HEK293 (cell line): ENCODE data around the gene HEXIM1.

Experiments
- CTCF ChIA-PET: fragments of 350-600 bp; formaldehyde crosslinking; extraction: SDS; loops from one replicate; lab custom pipeline; 2021; ENCODE audit warnings: antibody characterized with exemption; lab: Yijun Ruan, JAX
- POLR2A ChIA-PET: fragments of 300-600 bp; formaldehyde crosslinking; extraction: SDS; loops from one replicate; lab custom pipeline; 2020; ENCODE audit warnings: antibody characterized with exemption, inconsistent platforms; lab: Yijun Ruan, JAX
- H3K27ac ChIP-seq: fragments of 200-500 bp; sonication (Bioruptor generic); 2 replicates; pipeline ENCODE4 v1.5.1; 2014; ENCODE audit warnings: low read depth, low read length, control low read depth, inconsistent platforms; ENCODE audit errors: extremely low read depth
- H3K36me3 ChIP-seq, 2 experiments: fragments of 200-500 bp in 1 of 2; sonication (Bioruptor generic) in 1 of 2; 1 replicate in 1 of 2; 2 replicates in 1 of 2; pipeline ENCODE4 v1.5.1; 2014 to 2017; ENCODE audit warnings: inconsistent platforms in 2 of 2, low read length in 2 of 2; ENCODE audit not compliant: control insufficient read depth in 2 of 2, insufficient read depth in 1 of 2
- H3K4me1 ChIP-seq: fragments of 200-500 bp; sonication (Bioruptor generic); 2 replicates; pipeline ENCODE4 v1.5.1; 2014; ENCODE audit warnings: mild to moderate bottlenecking, low read length, inconsistent platforms; ENCODE audit not compliant: control insufficient read depth, insufficient read depth
- H3K4me3 ChIP-seq: 2 replicates; pipeline ENCODE4 v1.5.1; 2011; ENCODE audit warnings: low read depth, mild to moderate bottlenecking, control low read depth, low read length, moderate library complexity
- H3K9me3 ChIP-seq: fragments of 200-500 bp; sonication (Bioruptor generic); 2 replicates; pipeline ENCODE4 v1.5.1; 2014; ENCODE audit warnings: low read depth, low read length, inconsistent platforms; ENCODE audit not compliant: control insufficient read depth, insufficient read depth
- EGR2 ChIP-seq: fragments of 450-650 bp; formaldehyde crosslinking; IDR thresholded peaks from 2 replicates; pipeline ENCODE4 v1.5.1; 2016; ENCODE audit warnings: low read depth, missing biosample characterization, missing genetic modification characterization
- MEIS1 ChIP-seq: sonication (generic); formaldehyde crosslinking; IDR thresholded peaks from 2 replicates; pipeline ENCODE4 v1.8.1; 2022; ENCODE audit warnings: missing genetic modification reagents, mild to moderate bottlenecking, borderline replicate concordance
- SALL2 ChIP-seq: fragments of 450-650 bp; formaldehyde crosslinking; IDR thresholded peaks from 2 replicates; pipeline ENCODE4 v1.5.0; 2017; ENCODE audit warnings: missing biosample characterization, mild to moderate bottlenecking, missing genetic modification characterization, borderline replicate concordance
- ZBTB20 ChIP-seq: fragments of 450-650 bp; formaldehyde crosslinking; IDR thresholded peaks from 2 replicates; pipeline ENCODE4 v1.5.1; 2016; ENCODE audit warnings: missing biosample characterization, missing genetic modification characterization
- ZBTB8A ChIP-seq: fragments of 450-650 bp; formaldehyde crosslinking; IDR thresholded peaks from 2 replicates; pipeline ENCODE4 v1.5.1; 2016; ENCODE audit warnings: missing biosample characterization, missing genetic modification characterization
- ZFP69B ChIP-seq: fragments of 450-650 bp; formaldehyde crosslinking; IDR thresholded peaks from 2 replicates; pipeline ENCODE4 v1.5.1; 2016; ENCODE audit warnings: missing biosample characterization, missing genetic modification characterization
- ZNF148 ChIP-seq: fragments of 450-650 bp; formaldehyde crosslinking; IDR thresholded peaks from 2 replicates; pipeline ENCODE4 v1.5.0; 2017; ENCODE audit warnings: missing biosample characterization, missing genetic modification characterization, borderline replicate concordance
- ZNF2 ChIP-seq: fragments of 450-650 bp; formaldehyde crosslinking; IDR thresholded peaks from 2 replicates; pipeline ENCODE4 v1.5.1; 2016; ENCODE audit warnings: missing biosample characterization, missing genetic modification characterization
- ZNF239 ChIP-seq: fragments of 450-650 bp; formaldehyde crosslinking; IDR thresholded peaks from 2 replicates; pipeline ENCODE4 v1.5.1; 2016; ENCODE audit warnings: missing biosample characterization, missing genetic modification characterization
- ZNF24 ChIP-seq: fragments of 450-650 bp; formaldehyde crosslinking; IDR thresholded peaks from 2 replicates; pipeline ENCODE4 v1.5.1; 2016; ENCODE audit warnings: missing biosample characterization, missing genetic modification characterization
- ZNF335 ChIP-seq: fragments of 450-650 bp; formaldehyde crosslinking; conservative IDR thresholded peaks from 2 replicates; pipeline ENCODE4 v1.5.1; 2016; ENCODE audit warnings: missing biosample characterization, missing genetic modification characterization
- ZNF544 ChIP-seq: fragments of 450-650 bp; formaldehyde crosslinking; IDR thresholded peaks from 2 replicates; pipeline ENCODE4 v1.5.0; 2017; ENCODE audit warnings: missing biosample characterization, missing genetic modification characterization
- ZNF549 ChIP-seq: fragments of 450-650 bp; IDR thresholded peaks from 2 replicates; pipeline ENCODE4 v1.5.1; 2018; ENCODE audit warnings: missing biosample characterization, missing genetic modification characterization, mild to moderate bottlenecking, inconsistent platforms, moderate library complexity
- ZNF621 ChIP-seq: fragments of 450-650 bp; formaldehyde crosslinking; IDR thresholded peaks from 2 replicates; pipeline ENCODE4 v1.5.1; 2017; ENCODE audit warnings: missing biosample characterization, missing genetic modification characterization
- ZNF626 ChIP-seq: fragments of 450-650 bp; sonication (Bioruptor Pico); formaldehyde crosslinking; IDR thresholded peaks from 2 replicates; pipeline ENCODE4 v1.5.1; 2018; ENCODE audit warnings: missing biosample characterization, missing genetic modification characterization, inconsistent platforms
- ZNF629 ChIP-seq: fragments of 450-650 bp; formaldehyde crosslinking; IDR thresholded peaks from 2 replicates; pipeline ENCODE4 v1.5.1; 2017; ENCODE audit warnings: missing biosample characterization, missing genetic modification characterization
- ZSCAN5A ChIP-seq: fragments of 450-650 bp; formaldehyde crosslinking; IDR thresholded peaks from 2 replicates; pipeline ENCODE4 v1.5.1; 2016; ENCODE audit warnings: missing biosample characterization, missing genetic modification characterization

Gene HEXIM1

GRCh38 chr17:45117848-45118646 lies 30.2 kb upstream of the HEXIM1 start (continued):
- TF ChIP-seq ZNF621 (tag by site-specific recombination) (no peak), MEIS1 (no peak), ZBTB8A (tag by site-specific recombination) (no peak), ZNF626 (tag by site-specific recombination) (no peak), ZBTB20 (no peak), ZNF24 (no peak)

GRCh38 chr17:45118691-45119090 lies 29.6 kb upstream of the HEXIM1 start:
- no peaks in the 10 kb centered on the region for H3K9me3 ChIP-seq
- peaks cover 0 to 40% of the 10 kb centered on the region in 2 experiments; a peak in 1 of 3 replicates for H3K36me3 ChIP-seq
- ChIA-PET POLR2A (no interaction called here), CTCF (interaction anchor here (0.6 to 5.9 kb wide), 6 partner anchors 9 to 1159 kb away, joined by 3 to 28 read pairs (median 4); partner anchors contain the start of gene ACBD4)
- no peak overlapping the region for H3K4me3 ChIP-seq
- H3K4me1 ChIP-seq, result no peaks in the 10 kb centered on the region
- no peak for TF ChIP-seq ZSCAN5A (tag by site-specific recombination)
- no peak for TF ChIP-seq SALL2 (tag by site-specific recombination)
- no peak for TF ChIP-seq ZNF2 (tag by site-specific recombination)
- no peak for TF ChIP-seq ZNF148
- H3K27ac ChIP-seq, result no peak overlapping the region

GRCh38 chr17:45119964-45120363 lies 28.3 kb upstream of the HEXIM1 start:
- ChIA-PET CTCF (interaction anchor here (1.1 to 5.9 kb wide), 3 partner anchors 11 to 21 kb away, joined by 3 to 28 read pairs (median 3); partner anchors contain the start of gene ACBD4), POLR2A (no interaction called here)
- Histone ChIP-seq H3K4me1 (peaks cover 5% of the 10 kb centered on the region; the same call in 1 of the 2 replicates), H3K36me3 (peaks cover 0 to 33% of the 10 kb centered on the region in 2 experiments; a peak in 1 of 3 replicates), H3K4me3 (no peak overlapping the region), H3K9me3 (no peaks in the 10 kb centered on the region), H3K27ac (no peak overlapping the region)
- TF ChIP-seq ZNF239 (tag by site-specific recombination), result no peak

- H3K36me3 ChIP-seq, result peaks cover 0 to 33% of the 10 kb centered on the region in 2 experiments; a peak in 1 of 3 replicates
- H3K27ac ChIP-seq, result no peak overlapping the region
- no peak overlapping the region for H3K4me3 ChIP-seq
- H3K4me1 ChIP-seq, result peaks cover 5% of the 10 kb centered on the region; the same call in 1 of the 2 replicates
- CTCF ChIA-PET, result interaction anchor here (0.7 to 5.9 kb wide), 3 partner anchors 15 to 60 kb away, joined by 3 to 28 read pairs (median 3); partner anchors contain the start of gene ACBD4
- H3K9me3 ChIP-seq, result no peaks in the 10 kb centered on the region
- POLR2A ChIA-PET, result no interaction called here
- TF ChIP-seq ZNF549 (tag by site-specific recombination), result no peak
- no peak for TF ChIP-seq EGR2 (tag by site-specific recombination)
- no peak for TF ChIP-seq ZNF335 (tag by site-specific recombination)
- TF ChIP-seq ZFP69B (tag by site-specific recombination), result no peak
- TF ChIP-seq ZNF544 (tag by site-specific recombination), result no peak
- no peak for TF ChIP-seq ZNF629
Observed at GRCh38 chr17:45120558-45120957, 27.7 kb upstream of the HEXIM1 start.
